K562 (cell line): ENCODE measurements around the gene NT5C1B. TPM values are rescaled to one million over a fixed set of nuclear protein-coding genes. Genes with fewer than 3 reads are reported as not detected.

Experiments used
- ARID1B ChIP-seq: fragments of 450-650 bp; IDR thresholded peaks from 2 replicates; pipeline ENCODE4 v1.6.1; 2016; ENCODE audit warnings: antibody characterized with exemption, mild to moderate bottlenecking, inconsistent platforms
- C11orf30 ChIP-seq: fragments of 450-650 bp; IDR thresholded peaks from 2 replicates; pipeline ENCODE4 v1.6.1; 2016; ENCODE audit warnings: low read depth, mild to moderate bottlenecking
- CBFA2T2 ChIP-seq: fragments of 450-650 bp; conservative IDR thresholded peaks from 2 replicates; pipeline ENCODE4 v1.6.1; 2017; ENCODE audit warnings: mild to moderate bottlenecking
- CHD4 ChIP-seq: fragments of 200-600 bp; sonication (generic); IDR thresholded peaks from 3 replicates; pipeline ENCODE4 v1.6.1; 2012; ENCODE audit warnings: low read depth, mild to moderate bottlenecking, mixed read lengths, low read length, inconsistent platforms; ENCODE audit not compliant: insufficient read depth, insufficient replicate concordance, poor library complexity, severe bottlenecking
- CSDE1 ChIP-seq, 2 experiments: fragments of 450-650 bp; IDR thresholded peaks; 2 replicates each; pipeline ENCODE4 v1.6.1; 2016; ENCODE audit warnings: mild to moderate bottlenecking in 1 of 2
- E2F3 ChIP-seq: fragments of 250-450 bp; sonication (Bioruptor Pico); IDR thresholded peaks from 2 replicates; pipeline ENCODE4 v1.4.0; 2020; ENCODE audit warnings: mild to moderate bottlenecking
- ERF ChIP-seq: fragments of 450-650 bp; formaldehyde crosslinking; IDR thresholded peaks from 2 replicates; pipeline ENCODE4 v1.4.0; 2020; ENCODE audit warnings: mild to moderate bottlenecking, mixed read lengths
- FOXP1 ChIP-seq: sonication (generic); formaldehyde crosslinking; IDR thresholded peaks from 2 replicates; pipeline ENCODE4 v1.8.0; 2022; ENCODE audit warnings: mild to moderate bottlenecking, missing genetic modification reagents
- GTF2A2 ChIP-seq: IDR thresholded peaks from 2 replicates; pipeline ENCODE4 v1.6.1; 2016; ENCODE audit warnings: mild to moderate bottlenecking, missing genetic modification characterization, missing compliant biosample characterization
- GTF3C2 ChIP-seq: IDR thresholded peaks from 3 replicates; pipeline ENCODE4 v1.6.1; 2011; ENCODE audit warnings: borderline replicate concordance, mild to moderate bottlenecking, moderate library complexity; ENCODE audit not compliant: insufficient read length; ENCODE audit errors: extremely low read depth
- HES1 ChIP-seq: fragments of 450-650 bp; IDR thresholded peaks from 2 replicates; pipeline ENCODE4 v1.6.1; 2016; ENCODE audit warnings: low read depth, mild to moderate bottlenecking, moderate library complexity
- MCM3 ChIP-seq: fragments of 450-650 bp; IDR thresholded peaks from 2 replicates; pipeline ENCODE4 v1.6.1; 2016
- NFIC ChIP-seq: fragments of 450-650 bp; IDR thresholded peaks from 2 replicates; pipeline ENCODE4 v1.6.1; 2017; ENCODE audit warnings: mild to moderate bottlenecking, inconsistent platforms
- POLR3A ChIP-seq: IDR thresholded peaks from 2 replicates; pipeline ENCODE4 v1.6.1; 2011; ENCODE audit warnings: borderline replicate concordance, mild to moderate bottlenecking, moderate library complexity; ENCODE audit not compliant: insufficient read length, insufficient read depth; ENCODE audit errors: extremely low read depth
- RBM17 ChIP-seq: fragments of 200-400 bp; formaldehyde crosslinking; IDR thresholded peaks from 2 replicates; pipeline ENCODE4 v1.6.1; 2017; ENCODE audit warnings: low read depth, mild to moderate bottlenecking, low read length, borderline replicate concordance
- RBM22 ChIP-seq: fragments of 200-400 bp; formaldehyde crosslinking; IDR thresholded peaks from 2 replicates; pipeline ENCODE4 v1.6.1; 2018; ENCODE audit warnings: low read length, low read depth; ENCODE audit not compliant: poor library complexity, severe bottlenecking
- RFX7 ChIP-seq: fragments of 250-450 bp; sonication (Bioruptor Pico); IDR thresholded peaks from 2 replicates; pipeline ENCODE4 v1.5.1; 2021; ENCODE audit warnings: mild to moderate bottlenecking
- SMAD3 ChIP-seq: fragments of 450-650 bp; formaldehyde crosslinking; conservative IDR thresholded peaks from 2 replicates; pipeline ENCODE4 v1.4.0; 2020; ENCODE audit warnings: mild to moderate bottlenecking
- SMARCB1 ChIP-seq: IDR thresholded peaks from 2 replicates; pipeline ENCODE4 v1.6.1; 2011; ENCODE audit warnings: improper control_type of control experiment, low read depth; ENCODE audit not compliant: insufficient read length
- SRF ChIP-seq, 2 experiments: fragments of 250-450, 450-650 bp in 1 of 2; sonication (Bioruptor Pico) in 1 of 2; sonication (generic) in 1 of 2; formaldehyde crosslinking; IDR thresholded peaks; 2 replicates each; pipeline versions ENCODE4 v1.5.0 to v1.5.1; 2020 to 2022; ENCODE audit warnings: mild to moderate bottlenecking in 1 of 2, missing genetic modification reagents in 1 of 2
- TAF9B ChIP-seq: fragments of 450-650 bp; IDR thresholded peaks from 2 replicates; pipeline ENCODE4 v1.6.1; 2018; ENCODE audit warnings: mild to moderate bottlenecking; ENCODE audit not compliant: partially characterized antibody
- TEAD1 ChIP-seq, 2 experiments: fragments of 450-650 bp in 1 of 2; sonication (generic) in 1 of 2; formaldehyde crosslinking; IDR thresholded peaks; 2 replicates each; pipeline versions ENCODE4 v1.4.0 to v1.8.0; 2020 to 2022; ENCODE audit warnings: mild to moderate bottlenecking in 2 of 2, missing genetic modification reagents in 1 of 2
- TGIF2 ChIP-seq: sonication (generic); formaldehyde crosslinking; IDR thresholded peaks from 2 replicates; pipeline ENCODE4 v1.8.1; 2022; ENCODE audit warnings: mild to moderate bottlenecking, missing genetic modification reagents, moderate library complexity
- THRB ChIP-seq: fragments of 450-650 bp; formaldehyde crosslinking; conservative IDR thresholded peaks from 2 replicates; pipeline ENCODE4 v1.4.0; 2022; ENCODE audit warnings: mild to moderate bottlenecking, missing genetic modification characterization
- ZKSCAN1 ChIP-seq: fragments of 150-350 bp; IDR thresholded peaks from 2 replicates; pipeline ENCODE4 v1.6.1; 2016; ENCODE audit warnings: low read depth, low read length
- ZNF140 ChIP-seq: fragments of 250-450 bp; sonication (Bioruptor Pico); IDR thresholded peaks from 2 replicates; pipeline ENCODE4 v1.8.0; 2021; ENCODE audit warnings: moderate library complexity, mild to moderate bottlenecking, inconsistent platforms
- ZNF586 ChIP-seq: fragments of 450-650 bp; formaldehyde crosslinking; conservative IDR thresholded peaks from 2 replicates; pipeline ENCODE4 v1.4.0; 2020; ENCODE audit warnings: mild to moderate bottlenecking, moderate library complexity
- ZNF696 ChIP-seq: fragments of 250-450 bp; sonication (Bioruptor Pico); conservative IDR thresholded peaks from 2 replicates; pipeline ENCODE4 v1.4.0; 2020; ENCODE audit warnings: mild to moderate bottlenecking, moderate library complexity
- polyA plus RNA-seq, 8 experiments: library from polyadenylated mRNA; depleted of rRNA in 4 of 8; stranded (reverse) in 5 of 8; unstranded in 3 of 8; fragments of >200 nt; fragmentation: Nextera tagmentation in 2 of 8; fragmentation: Illumina TruSeq in 1 of 8; extraction: Ambion mirVana in 2 of 8; extraction: Trizol in 1 of 8; gene quantifications; 2 replicates each; pipeline versions ENCODE4 v1.2.1 to v1.2.3, GENCODE V29; 2011 to 2014; ENCODE audit warnings: inconsistent platforms in 1 of 8, missing spikeins in 1 of 8
- total RNA-seq, 7 experiments: library from RNA; depleted of rRNA in 6 of 7; stranded (reverse); fragments of >200 nt in 6 of 7; fragmentation: Illumina TruSeq in 2 of 7; extraction: Trizol in 2 of 7; gene quantifications; 2 replicates each; pipeline versions ENCODE4 v1.2.1 to v1.2.3, GENCODE V29; 2011 to 2021; ENCODE audit warnings: low replicate concordance in 1 of 7

Gene NT5C1B
- total and polyA plus RNA-seq, 9 of the 15 experiments (the other 6 are each of a cell fraction or from before 2014, with no cell fraction given) = 0.07 TPM; not detected in 8

GRCh38 chr2:18558458-18558857 lies 30.9 kb downstream of the NT5C1B start (continued):
- TF ChIP-seq RFX7 (CRISPR knock-in tag) (no peak), ZNF586 (CRISPR knock-in tag) (no peak), THRB (CRISPR knock-in tag) (no peak), RBM17 (no peak), E2F3 (no peak), ERF (CRISPR knock-in tag) (no peak), MCM3 (no peak), ARID1B (peak; percentile 93), CHD4 (no peak), FOXP1 (CRISPR knock-in tag) (no peak), TEAD1 (CRISPR knock-in tag; IDR thresholded peaks at IDR 0.05) (no peak), ZNF696 (no peak), C11orf30 (peak; percentile 95), SMAD3 (CRISPR knock-in tag) (no peak), POLR3A (no peak), TAF9B (no peak), NFIC (peak; percentile 26; the same call in 1 of the 2 replicates), ZKSCAN1 (no peak), ZNF140 (CRISPR knock-in tag) (no peak), GTF2A2 (tag) (no peak), CBFA2T2 (peak; percentile 52), TGIF2 (CRISPR knock-in tag) (no peak), HES1 (no peak), RBM22 (no peak), GTF3C2 (no peak), SRF (CRISPR knock-in tag; IDR thresholded peaks at IDR 0.05) (no peak), CSDE1 (IDR thresholded peaks at IDR 0.05) (no peak), SMARCB1 (no peak)
